Liver (tissue), 9 donors: Measurements from ENCODE around the gene HMOX2. TPM values are rescaled to one million over a fixed set of nuclear protein-coding genes. Genes with fewer than 3 reads are reported as not detected.
A peak's percentile ranks its signal among the peaks of the same experiment; 100 is the strongest.

Experiments
- DNase-seq: peaks from one replicate; pipeline ENCODE4 v3.0.0-alpha.2; 2017; ENCODE audit warnings: low spot score
- H3K27ac ChIP-seq, 2 donors: one replicate each; pipeline ENCODE4 v1.7.0; 2013; ENCODE audit warnings: inconsistent platforms in 2 of 2, low read length in 2 of 2, control low read depth in 1 of 2, low read depth in 1 of 2, mild to moderate bottlenecking in 1 of 2
- H3K27me3 ChIP-seq, 4 donors: one replicate each; pipeline versions ENCODE4 v1.6.1 to v1.7.0; 2013; ENCODE audit warnings: low read length in 3 of 4, inconsistent platforms in 1 of 4, mild to moderate bottlenecking in 1 of 4, moderate library complexity in 1 of 4; ENCODE audit not compliant: control insufficient read depth in 4 of 4, insufficient read depth in 4 of 4
- H3K36me3 ChIP-seq, 4 donors: one replicate each; pipeline versions ENCODE4 v1.6.1 to v1.7.0; 2013; ENCODE audit warnings: low read length in 3 of 4, mild to moderate bottlenecking in 3 of 4, low read depth in 1 of 4, moderate library complexity in 1 of 4; ENCODE audit not compliant: control insufficient read depth in 4 of 4, insufficient read depth in 3 of 4
- H3K4me1 ChIP-seq, 4 donors: one replicate each; pipeline versions ENCODE4 v1.6.1 to v1.7.0; 2013; ENCODE audit warnings: low read length in 3 of 4, mild to moderate bottlenecking in 3 of 4, moderate library complexity in 1 of 4; ENCODE audit not compliant: control insufficient read depth in 4 of 4, insufficient read depth in 4 of 4
- H3K4me3 ChIP-seq, 3 donors: one replicate each; pipeline versions ENCODE4 v1.6.1 to v1.7.0; 2013; ENCODE audit warnings: low read length in 3 of 3, control low read depth in 1 of 3, low read depth in 1 of 3, mild to moderate bottlenecking in 1 of 3
- H3K9ac ChIP-seq, 2 donors: one replicate each; pipeline ENCODE4 v1.7.0; 2013; ENCODE audit warnings: low read length in 2 of 2, mild to moderate bottlenecking in 2 of 2, moderate library complexity in 2 of 2, control low read depth in 1 of 2, low read depth in 1 of 2
- H3K9me3 ChIP-seq, 4 donors: one replicate each; pipeline versions ENCODE4 v1.6.1 to v1.7.0; 2013; ENCODE audit warnings: low read length in 3 of 4; ENCODE audit not compliant: control insufficient read depth in 4 of 4
- ATF3 ChIP-seq: IDR thresholded peaks from 2 replicates; pipeline ENCODE4 v1.6.1; 2016; ENCODE audit warnings: antibody characterized with exemption
- EGR1 ChIP-seq, 2 donors: IDR thresholded peaks; 2 replicates each; pipeline ENCODE4 v1.6.1; 2016 to 2018; ENCODE audit warnings: antibody characterized with exemption in 2 of 2, low read depth in 2 of 2
- FOXA2 ChIP-seq: IDR thresholded peaks from 2 replicates; pipeline ENCODE4 v1.6.1; 2016; ENCODE audit warnings: antibody characterized with exemption
- GABPA ChIP-seq, 2 donors: IDR thresholded peaks in 1 of 2; conservative IDR thresholded peaks in 1 of 2; 2 replicates each; pipeline ENCODE4 v1.6.1; 2016; ENCODE audit warnings: antibody characterized with exemption in 2 of 2, mild to moderate bottlenecking in 1 of 2, moderate library complexity in 1 of 2
- JUND ChIP-seq, 2 donors: IDR thresholded peaks; 2 replicates each; pipeline ENCODE4 v1.6.1; 2016; ENCODE audit warnings: antibody characterized with exemption in 2 of 2
- MAX ChIP-seq: IDR thresholded peaks from 2 replicates; pipeline ENCODE4 v1.6.1; 2016; ENCODE audit warnings: antibody characterized with exemption
- NR2F2 ChIP-seq: IDR thresholded peaks from 2 replicates; pipeline ENCODE4 v1.6.1; 2016; ENCODE audit warnings: antibody characterized with exemption
- RAD21 ChIP-seq, 2 donors: IDR thresholded peaks; 2 replicates each; pipeline ENCODE4 v1.6.1; 2016; ENCODE audit warnings: antibody characterized with exemption in 2 of 2, mild to moderate bottlenecking in 2 of 2
- RXRA ChIP-seq, 2 donors: IDR thresholded peaks; 2 replicates each; pipeline ENCODE4 v1.6.1; 2017 to 2018; ENCODE audit warnings: antibody characterized with exemption in 2 of 2, mild to moderate bottlenecking in 1 of 2
- TAF1 ChIP-seq: conservative IDR thresholded peaks from 2 replicates; pipeline ENCODE4 v1.6.1; 2016; ENCODE audit warnings: antibody characterized with exemption, mild to moderate bottlenecking
- ZBTB33 ChIP-seq: IDR thresholded peaks from 2 replicates; pipeline ENCODE4 v1.6.1; 2016; ENCODE audit warnings: antibody characterized with exemption
- WGBS: extraction: QIAGEN DNeasy Blood & Tissue Kit; methylation state at CpG from one replicate; pipeline ENCODE4 v1.1.7; 2013; 5-methylcytosine and 5-hydroxymethylcytosine counted together
- polyA plus RNA-seq, 2 donors: library from polyadenylated mRNA; stranded (reverse) in 1 of 2; unstranded in 1 of 2; fragments of 200-250 nt in 1 of 2; fragments of >200 nt in 1 of 2; fragmentation: Nextera tagmentation in 1 of 2; extraction: Ambion mirVana in 1 of 2; gene quantifications; one replicate each; pipeline versions ENCODE4 v1.2.1 to v1.2.3, GENCODE V29; 2013 to 2015
- total RNA-seq, 2 donors: library from RNA; depleted of rRNA; stranded (reverse); fragments of >200 nt; gene quantifications; one replicate each; pipeline ENCODE4 v1.2.3, GENCODE V29; 2014
- TF ChIP-seq, protein P1 (sequence below): IDR thresholded peaks from 2 replicates; pipeline ENCODE4 v1.6.1; 2016; ENCODE audit warnings: antibody characterized with exemption, mild to moderate bottlenecking
- TF ChIP-seq, protein P2 (sequence below): fragments of 150-350 bp; IDR thresholded peaks from 2 replicates; pipeline ENCODE4 v1.5.1; 2017; ENCODE audit warnings: improper control_type of control experiment, low read depth, low read length; ENCODE audit not compliant: missing input control
- donor health status: healthy.
- donor health status: healthy.
- donor health status: healthy.
- donor health status: healthy.
- donor health status: healthy.

Gene HMOX2
- total and polyA plus RNA-seq, 4 donors: 11.4 to 81.5 (median 61.5) TPM

- TF ChIP-seq EGR1 (IDR thresholded peaks at IDR 0.05; ENCODE audit: low read depth in 2 of 2): no peak
- TF ChIP-seq, protein P1, sequence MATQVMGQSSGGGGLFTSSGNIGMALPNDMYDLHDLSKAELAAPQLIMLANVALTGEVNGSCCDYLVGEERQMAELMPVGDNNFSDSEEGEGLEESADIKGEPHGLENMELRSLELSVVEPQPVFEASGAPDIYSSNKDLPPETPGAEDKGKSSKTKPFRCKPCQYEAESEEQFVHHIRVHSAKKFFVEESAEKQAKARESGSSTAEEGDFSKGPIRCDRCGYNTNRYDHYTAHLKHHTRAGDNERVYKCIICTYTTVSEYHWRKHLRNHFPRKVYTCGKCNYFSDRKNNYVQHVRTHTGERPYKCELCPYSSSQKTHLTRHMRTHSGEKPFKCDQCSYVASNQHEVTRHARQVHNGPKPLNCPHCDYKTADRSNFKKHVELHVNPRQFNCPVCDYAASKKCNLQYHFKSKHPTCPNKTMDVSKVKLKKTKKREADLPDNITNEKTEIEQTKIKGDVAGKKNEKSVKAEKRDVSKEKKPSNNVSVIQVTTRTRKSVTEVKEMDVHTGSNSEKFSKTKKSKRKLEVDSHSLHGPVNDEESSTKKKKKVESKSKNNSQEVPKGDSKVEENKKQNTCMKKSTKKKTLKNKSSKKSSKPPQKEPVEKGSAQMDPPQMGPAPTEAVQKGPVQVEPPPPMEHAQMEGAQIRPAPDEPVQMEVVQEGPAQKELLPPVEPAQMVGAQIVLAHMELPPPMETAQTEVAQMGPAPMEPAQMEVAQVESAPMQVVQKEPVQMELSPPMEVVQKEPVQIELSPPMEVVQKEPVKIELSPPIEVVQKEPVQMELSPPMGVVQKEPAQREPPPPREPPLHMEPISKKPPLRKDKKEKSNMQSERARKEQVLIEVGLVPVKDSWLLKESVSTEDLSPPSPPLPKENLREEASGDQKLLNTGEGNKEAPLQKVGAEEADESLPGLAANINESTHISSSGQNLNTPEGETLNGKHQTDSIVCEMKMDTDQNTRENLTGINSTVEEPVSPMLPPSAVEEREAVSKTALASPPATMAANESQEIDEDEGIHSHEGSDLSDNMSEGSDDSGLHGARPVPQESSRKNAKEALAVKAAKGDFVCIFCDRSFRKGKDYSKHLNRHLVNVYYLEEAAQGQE: peak; percentile 95
- Histone ChIP-seq H3K9me3 (no peaks in the 10 kb centered on the region), H3K27me3 (no peaks in the 10 kb centered on the region), H3K9ac (no peak overlapping the region), H3K4me3 (no peak overlapping the region), H3K36me3 (peaks cover 22 to 65% (median 56%) of the 10 kb centered on the region in 4 donors), H3K4me1 (peaks cover 5 to 13% (median 7%) of the 10 kb centered on the region in 4 donors), H3K27ac (no peak overlapping the region)
- no peak for DNase-seq
- WGBS: 90% methylated on average over 9 of the region's 9 CpGs
Observed at GRCh38 chr16:4454623-4455022, 21.6 kb upstream of the HMOX2 start.

DNA sequence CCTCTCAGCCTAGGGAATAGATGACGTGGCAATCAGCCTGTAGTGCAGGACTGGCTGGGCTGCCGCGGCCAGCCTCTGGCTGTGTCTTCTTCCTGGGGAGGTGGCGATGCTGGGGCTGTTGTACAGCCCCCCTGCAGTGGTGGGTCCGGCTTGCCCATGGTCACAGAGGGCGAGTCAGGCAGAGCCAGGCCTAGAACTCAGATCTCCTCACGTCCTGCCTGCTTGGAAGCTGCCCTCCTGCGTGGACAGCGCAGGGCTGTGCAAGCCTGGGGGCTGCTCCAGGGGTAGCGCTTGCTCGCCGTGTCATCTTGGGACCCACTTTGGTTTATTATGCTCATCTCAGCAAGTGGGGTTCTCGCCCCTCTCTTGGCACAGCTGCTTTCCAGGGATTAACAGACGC, 21.1 kb upstream of the HMOX2 start:
- Histone ChIP-seq H3K4me3 (no peak overlapping the region), H3K9ac (no peak overlapping the region), H3K9me3 (no peaks in the 10 kb centered on the region), H3K27me3 (no peaks in the 10 kb centered on the region), H3K4me1 (peaks cover 5 to 13% (median 7%) of the 10 kb centered on the region in 4 donors), H3K36me3 (peaks cover 21 to 60% (median 53%) of the 10 kb centered on the region in 4 donors), H3K27ac (no peak overlapping the region)
- TF ChIP-seq NR2F2 (no peak), GABPA (IDR thresholded peaks at IDR 0.05 in 1 of 2, conservative IDR thresholded peaks at IDR 0.05 in 1 of 2) (no peak)
- no peak for DNase-seq
- whole genome bisulfite sequencing: 89% methylated on average over 14 of the region's 14 CpGs

GRCh38 chr16:4455951-4456350, 20.2 kb upstream of the HMOX2 start:
- Histone ChIP-seq H3K4me3 (no peak overlapping the region), H3K27ac (no peak overlapping the region), H3K4me1 (peaks cover 5 to 13% (median 7%) of the 10 kb centered on the region in 4 donors), H3K36me3 (peaks cover 19 to 54% (median 46%) of the 10 kb centered on the region in 4 donors), H3K9ac (no peak overlapping the region), H3K27me3 (no peaks in the 10 kb centered on the region), H3K9me3 (no peaks in the 10 kb centered on the region)
- WGBS: 85% methylated on average over 10 of the region's 10 CpGs
- DNase-seq: no peak
- TF ChIP-seq FOXA2: no peak
- TF ChIP-seq RXRA (IDR thresholded peaks at IDR 0.05): no peak
- TF ChIP-seq MAX: no peak
- no peak for TF ChIP-seq RAD21 (IDR thresholded peaks at IDR 0.05)
- no peak for TF ChIP-seq GABPA (IDR thresholded peaks at IDR 0.05 in 1 of 2, conservative IDR thresholded peaks at IDR 0.05 in 1 of 2)
- no peak for TF ChIP-seq ZBTB33
- TF ChIP-seq, protein P2, sequence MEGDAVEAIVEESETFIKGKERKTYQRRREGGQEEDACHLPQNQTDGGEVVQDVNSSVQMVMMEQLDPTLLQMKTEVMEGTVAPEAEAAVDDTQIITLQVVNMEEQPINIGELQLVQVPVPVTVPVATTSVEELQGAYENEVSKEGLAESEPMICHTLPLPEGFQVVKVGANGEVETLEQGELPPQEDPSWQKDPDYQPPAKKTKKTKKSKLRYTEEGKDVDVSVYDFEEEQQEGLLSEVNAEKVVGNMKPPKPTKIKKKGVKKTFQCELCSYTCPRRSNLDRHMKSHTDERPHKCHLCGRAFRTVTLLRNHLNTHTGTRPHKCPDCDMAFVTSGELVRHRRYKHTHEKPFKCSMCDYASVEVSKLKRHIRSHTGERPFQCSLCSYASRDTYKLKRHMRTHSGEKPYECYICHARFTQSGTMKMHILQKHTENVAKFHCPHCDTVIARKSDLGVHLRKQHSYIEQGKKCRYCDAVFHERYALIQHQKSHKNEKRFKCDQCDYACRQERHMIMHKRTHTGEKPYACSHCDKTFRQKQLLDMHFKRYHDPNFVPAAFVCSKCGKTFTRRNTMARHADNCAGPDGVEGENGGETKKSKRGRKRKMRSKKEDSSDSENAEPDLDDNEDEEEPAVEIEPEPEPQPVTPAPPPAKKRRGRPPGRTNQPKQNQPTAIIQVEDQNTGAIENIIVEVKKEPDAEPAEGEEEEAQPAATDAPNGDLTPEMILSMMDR: no peak
- no peak for TF ChIP-seq ATF3
- no peak for TF ChIP-seq NR2F2
- no peak for TF ChIP-seq JUND (IDR thresholded peaks at IDR 0.05)
- no peak for TF ChIP-seq TAF1
